SH-SY5Y (cell line): ENCODE results near the gene TCF4.

Source experiments
- GATA2 ChIP-seq: IDR thresholded peaks from 2 replicates; pipeline ENCODE4 v1.6.1; 2011; ENCODE audit warnings: mild to moderate bottlenecking, low read depth, low read length
- GATA3 ChIP-seq: IDR thresholded peaks from 2 replicates; pipeline ENCODE4 v1.6.1; 2011; ENCODE audit warnings: low read depth, mild to moderate bottlenecking, low read length, moderate library complexity

- TF ChIP-seq GATA2 (no peak), GATA3 (no peak)
These were observed 368.9 kb downstream of the TCF4 start for GRCh38 chr18:55219059-55219458.
